Measurements from ENCODE around the gene GARNL3. TPM values are rescaled to one million over a fixed set of nuclear protein-coding genes. Genes with fewer than 3 reads are reported as not detected.

Gene GARNL3
- total and polyA plus RNA-seq, 2 of the 13 experiments (the other 11 are each of a cell fraction or from before 2014, with no cell fraction given), result 3.9 to 11.0 TPM

DNA sequence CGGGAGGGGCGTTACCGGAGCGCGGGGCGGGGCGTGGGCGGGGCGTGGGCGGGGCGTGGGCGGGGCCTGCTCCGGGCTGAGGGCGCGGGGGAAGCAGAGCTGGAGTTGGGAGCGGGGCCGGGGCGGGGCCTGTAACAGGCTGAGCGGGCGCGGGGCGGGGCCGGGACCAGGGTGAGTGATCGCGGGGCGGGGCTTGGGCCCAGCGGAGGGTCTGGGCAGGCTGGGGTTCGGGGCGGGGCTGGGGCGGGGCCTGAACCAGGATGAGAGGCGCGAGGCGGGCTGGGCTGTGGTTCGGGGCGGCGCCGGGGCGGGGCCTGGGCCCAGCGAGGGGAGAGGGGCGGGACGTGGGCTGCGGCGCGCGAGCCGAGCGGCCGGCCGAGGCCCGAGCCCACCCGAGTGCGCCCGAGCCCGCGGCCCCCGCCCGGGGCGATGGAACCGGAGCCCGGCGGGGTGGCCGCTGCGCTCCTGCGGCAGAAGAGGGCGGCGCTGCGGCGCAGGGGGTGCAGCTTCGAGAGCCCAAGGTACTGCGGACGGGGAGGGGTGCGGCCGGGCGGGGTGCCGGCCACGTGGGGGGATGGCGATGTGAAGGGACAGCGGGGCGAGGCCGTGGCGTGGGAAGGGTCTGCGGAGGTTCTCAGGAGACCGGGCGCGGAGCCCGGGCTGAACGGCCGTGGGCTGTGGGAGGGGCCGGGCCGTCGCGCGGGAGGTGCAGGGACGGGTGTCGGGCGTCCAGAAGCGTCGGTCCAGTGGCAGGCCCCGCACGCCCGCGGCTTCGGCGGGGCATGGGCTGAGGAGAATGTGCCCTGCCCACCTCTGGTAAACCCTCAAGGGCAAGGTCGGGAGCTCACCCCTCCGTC lies 39.5 kb upstream of the GARNL3 start:
- POLR2A ChIA-PET, result interaction anchor here (0.6 to 3.6 kb wide), 14 partner anchors 10 to 347 kb away, joined by 3 to 40 read pairs (median 4); partner anchors contain the start of genes SLC2A8 and ZNF79
- Histone ChIP-seq H3K27ac (ENCODE audit: extremely low read length, insufficient read depth, low read length) (peak overlapping the region; percentile 79), H3K9ac (ENCODE audit: insufficient read depth, low read depth, low read length) (peak overlapping the region; percentile 76), H3K4me2 (ENCODE audit: low read depth, low read length) (peak overlapping the region; percentile 97), H3K9me3 (ENCODE audit: low read length) (no peaks in the 10 kb centered on the region), H2AFZ (ENCODE audit: low read length) (no peak overlapping the region), H4K20me1 (ENCODE audit: insufficient read depth, low read length) (no peaks in the 10 kb centered on the region), H3K4me3 (replicated peaks in 1 of 3; ENCODE audit: insufficient read depth in 1 of 3, low read depth in 2 of 3, low read length in 3 of 3) (peak overlapping the region; percentile 66 to 92 (median 80)), H3K4me1 (ENCODE audit: insufficient read depth, low read length) (peaks cover 27% of the 10 kb centered on the region), H3K27me3 (ENCODE audit: control insufficient read depth in 1 of 2, insufficient read depth in 2 of 2, low read length in 2 of 2) (peaks cover 0 to 4% of the 10 kb centered on the region in 2 experiments; a peak in 2 of 5 replicates), H3K79me2 (ENCODE audit: insufficient read depth, low read length) (no peaks in the 10 kb centered on the region), H3K36me3 (replicated peaks in 1 of 2; ENCODE audit: control insufficient read depth in 1 of 2, insufficient read depth in 2 of 2, low read length in 2 of 2) (no peaks in the 10 kb centered on the region)
- DNase-seq (ENCODE audit: low spot score) (peak; percentile 74), ATAC-seq (peak; percentile 74), FAIRE-seq (no peak)
- CTCF ChIA-PET (ENCODE audit: low intra/inter-chr PET ratio, low total read pairs), result no interaction called here
- 3% methylated on average over 28 of the region's 106 CpGs for WGBS (ENCODE audit: low lambda C conversion rate)
- intact Hi-C loops (cut with micrococcal nuclease; ENCODE audit: unreplicated experiment), result no loop called here
- in situ Hi-C loops (cut with HindIII; ENCODE audit: extremely low pct_ligation_motif_present, low pct_unique_long_range_greater_than_20kb), result no loop called here
- no TSS peak for BruUV-seq (replicated peaks)
- TF ChIP-seq ZNF383 (CRISPR knock-in tag; IDR thresholded peaks at IDR 0.05; ENCODE audit: borderline replicate concordance) (no peak), MTF1 (CRISPR knock-in tag; IDR thresholded peaks at IDR 0.05) (no peak), ZBTB7B (CRISPR knock-in tag; IDR thresholded peaks at IDR 0.05) (0 out of 2 replicates have a peak, but pooled peaks have one; percentile 24), NR3C1 (CRISPR knock-in tag; IDR thresholded peaks at IDR 0.05) (no peak), ARHGAP35 (CRISPR knock-in tag; IDR thresholded peaks at IDR 0.05; ENCODE audit: borderline replicate concordance) (0 out of 2 replicates have a peak, but pooled peaks have one; percentile 30), ELF1 (CRISPR knock-in tag; IDR thresholded peaks at IDR 0.05) (no peak), HDAC1 (CRISPR knock-in tag; IDR thresholded peaks at IDR 0.05) (peak; percentile 24), ZNF724P (CRISPR knock-in tag; IDR thresholded peaks at IDR 0.05; ENCODE audit: borderline replicate concordance) (no peak; the same call in 1 of the 2 replicates), ZNF10 (CRISPR knock-in tag; IDR thresholded peaks at IDR 0.05; ENCODE audit: borderline replicate concordance, low read depth) (no peak), ZNF777 (CRISPR knock-in tag; IDR thresholded peaks at IDR 0.05) (peak; percentile 91), MIER2 (CRISPR knock-in tag; IDR thresholded peaks at IDR 0.05) (no peak), GFI1 (CRISPR knock-in tag; IDR thresholded peaks at IDR 0.05; ENCODE audit: borderline replicate concordance) (no peak)
- TF ChIP-seq, protein P1, sequence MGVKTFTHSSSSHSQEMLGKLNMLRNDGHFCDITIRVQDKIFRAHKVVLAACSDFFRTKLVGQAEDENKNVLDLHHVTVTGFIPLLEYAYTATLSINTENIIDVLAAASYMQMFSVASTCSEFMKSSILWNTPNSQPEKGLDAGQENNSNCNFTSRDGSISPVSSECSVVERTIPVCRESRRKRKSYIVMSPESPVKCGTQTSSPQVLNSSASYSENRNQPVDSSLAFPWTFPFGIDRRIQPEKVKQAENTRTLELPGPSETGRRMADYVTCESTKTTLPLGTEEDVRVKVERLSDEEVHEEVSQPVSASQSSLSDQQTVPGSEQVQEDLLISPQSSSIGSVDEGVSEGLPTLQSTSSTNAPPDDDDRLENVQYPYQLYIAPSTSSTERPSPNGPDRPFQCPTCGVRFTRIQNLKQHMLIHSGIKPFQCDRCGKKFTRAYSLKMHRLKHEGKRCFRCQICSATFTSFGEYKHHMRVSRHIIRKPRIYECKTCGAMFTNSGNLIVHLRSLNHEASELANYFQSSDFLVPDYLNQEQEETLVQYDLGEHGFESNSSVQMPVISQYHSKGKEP (CRISPR knock-in tag; IDR thresholded peaks at IDR 0.05), result 0 out of 2 replicates have a peak, but pooled peaks have one; percentile 40
- TF ChIP-seq, protein P2, sequence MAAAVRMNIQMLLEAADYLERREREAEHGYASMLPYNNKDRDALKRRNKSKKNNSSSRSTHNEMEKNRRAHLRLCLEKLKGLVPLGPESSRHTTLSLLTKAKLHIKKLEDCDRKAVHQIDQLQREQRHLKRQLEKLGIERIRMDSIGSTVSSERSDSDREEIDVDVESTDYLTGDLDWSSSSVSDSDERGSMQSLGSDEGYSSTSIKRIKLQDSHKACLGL (CRISPR knock-in tag; IDR thresholded peaks at IDR 0.05), result peak; percentile 60; the same call in 1 of the 2 replicates
- TF ChIP-seq, protein P3, sequence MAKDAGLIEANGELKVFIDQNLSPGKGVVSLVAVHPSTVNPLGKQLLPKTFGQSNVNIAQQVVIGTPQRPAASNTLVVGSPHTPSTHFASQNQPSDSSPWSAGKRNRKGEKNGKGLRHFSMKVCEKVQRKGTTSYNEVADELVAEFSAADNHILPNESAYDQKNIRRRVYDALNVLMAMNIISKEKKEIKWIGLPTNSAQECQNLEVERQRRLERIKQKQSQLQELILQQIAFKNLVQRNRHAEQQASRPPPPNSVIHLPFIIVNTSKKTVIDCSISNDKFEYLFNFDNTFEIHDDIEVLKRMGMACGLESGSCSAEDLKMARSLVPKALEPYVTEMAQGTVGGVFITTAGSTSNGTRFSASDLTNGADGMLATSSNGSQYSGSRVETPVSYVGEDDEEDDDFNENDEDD (CRISPR knock-in tag; IDR thresholded peaks at IDR 0.05; ENCODE audit: borderline replicate concordance), result peak; percentile 44; the same call in 1 of the 2 replicates
- TF ChIP-seq, protein P4, sequence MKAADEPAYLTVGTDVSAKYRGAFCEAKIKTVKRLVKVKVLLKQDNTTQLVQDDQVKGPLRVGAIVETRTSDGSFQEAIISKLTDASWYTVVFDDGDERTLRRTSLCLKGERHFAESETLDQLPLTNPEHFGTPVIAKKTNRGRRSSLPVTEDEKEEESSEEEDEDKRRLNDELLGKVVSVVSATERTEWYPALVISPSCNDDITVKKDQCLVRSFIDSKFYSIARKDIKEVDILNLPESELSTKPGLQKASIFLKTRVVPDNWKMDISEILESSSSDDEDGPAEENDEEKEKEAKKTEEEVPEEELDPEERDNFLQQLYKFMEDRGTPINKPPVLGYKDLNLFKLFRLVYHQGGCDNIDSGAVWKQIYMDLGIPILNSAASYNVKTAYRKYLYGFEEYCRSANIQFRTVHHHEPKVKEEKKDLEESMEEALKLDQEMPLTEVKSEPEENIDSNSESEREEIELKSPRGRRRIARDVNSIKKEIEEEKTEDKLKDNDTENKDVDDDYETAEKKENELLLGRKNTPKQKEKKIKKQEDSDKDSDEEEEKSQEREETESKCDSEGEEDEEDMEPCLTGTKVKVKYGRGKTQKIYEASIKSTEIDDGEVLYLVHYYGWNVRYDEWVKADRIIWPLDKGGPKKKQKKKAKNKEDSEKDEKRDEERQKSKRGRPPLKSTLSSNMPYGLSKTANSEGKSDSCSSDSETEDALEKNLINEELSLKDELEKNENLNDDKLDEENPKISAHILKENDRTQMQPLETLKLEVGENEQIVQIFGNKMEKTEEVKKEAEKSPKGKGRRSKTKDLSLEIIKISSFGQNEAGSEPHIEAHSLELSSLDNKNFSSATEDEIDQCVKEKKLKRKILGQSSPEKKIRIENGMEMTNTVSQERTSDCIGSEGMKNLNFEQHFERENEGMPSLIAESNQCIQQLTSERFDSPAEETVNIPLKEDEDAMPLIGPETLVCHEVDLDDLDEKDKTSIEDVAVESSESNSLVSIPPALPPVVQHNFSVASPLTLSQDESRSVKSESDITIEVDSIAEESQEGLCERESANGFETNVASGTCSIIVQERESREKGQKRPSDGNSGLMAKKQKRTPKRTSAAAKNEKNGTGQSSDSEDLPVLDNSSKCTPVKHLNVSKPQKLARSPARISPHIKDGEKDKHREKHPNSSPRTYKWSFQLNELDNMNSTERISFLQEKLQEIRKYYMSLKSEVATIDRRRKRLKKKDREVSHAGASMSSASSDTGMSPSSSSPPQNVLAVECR (CRISPR knock-in tag; IDR thresholded peaks at IDR 0.05; ENCODE audit: borderline replicate concordance), result peak; percentile 23; the same call in 1 of the 2 replicates
